Lower leg skin (tissue), 4 donors: Measurements from ENCODE around the gene SPON2. TPM values are rescaled to one million over a fixed set of nuclear protein-coding genes. Genes with fewer than 3 reads are reported as not detected.

Experiments used
- DNase-seq, 2 donors: peaks; one replicate each; pipeline ENCODE4 v3.0.0-alpha.2; 2019; ENCODE audit warnings: low spot score in 2 of 2
- H3K4me3 ChIP-seq: fragments of 200-600 bp; sonication (generic); 2 replicates; pipeline ENCODE4 v1.5.1; 2017; ENCODE audit warnings: mild to moderate bottlenecking, low read depth; ENCODE audit not compliant: poor library complexity, severe bottlenecking
- POLR2A ChIP-seq, 2 donors: fragments of 450-650 bp; IDR thresholded peaks; one replicate each; pipeline ENCODE4 v1.6.1; 2016 to 2017; ENCODE audit warnings: antibody characterized with exemption in 2 of 2, mild to moderate bottlenecking in 1 of 2, moderate library complexity in 1 of 2
- WGBS, 2 donors: methylation state at CpG; one replicate each; pipeline ENCODE4 v1.1.5; 2018; 5-methylcytosine and 5-hydroxymethylcytosine counted together
- intact Hi-C: fragments of 100-400 bp; cut with DNase I; formaldehyde crosslinking; loops from one replicate; pipeline ENCODE4 v1.15.0; 2023; ENCODE audit warnings: low total_unique reads
- total RNA-seq, 4 donors: library from RNA; depleted of rRNA; stranded (reverse); fragments of >200 nt; gene quantifications; one replicate each; pipeline ENCODE4 v1.1.0, GENCODE V29; 2016
- TF ChIP-seq, protein P1 (sequence below), 3 donors: fragments of 450-650 bp; IDR thresholded peaks; one replicate each; pipeline ENCODE4 v1.5.1; 2016; ENCODE audit warnings: antibody characterized with exemption in 3 of 3, mild to moderate bottlenecking in 3 of 3, moderate library complexity in 2 of 3

The SPON2 gene
- total RNA-seq, 4 donors from 2014 or later, result 19.1 to 39.8 (median 32.8) TPM

DNA sequence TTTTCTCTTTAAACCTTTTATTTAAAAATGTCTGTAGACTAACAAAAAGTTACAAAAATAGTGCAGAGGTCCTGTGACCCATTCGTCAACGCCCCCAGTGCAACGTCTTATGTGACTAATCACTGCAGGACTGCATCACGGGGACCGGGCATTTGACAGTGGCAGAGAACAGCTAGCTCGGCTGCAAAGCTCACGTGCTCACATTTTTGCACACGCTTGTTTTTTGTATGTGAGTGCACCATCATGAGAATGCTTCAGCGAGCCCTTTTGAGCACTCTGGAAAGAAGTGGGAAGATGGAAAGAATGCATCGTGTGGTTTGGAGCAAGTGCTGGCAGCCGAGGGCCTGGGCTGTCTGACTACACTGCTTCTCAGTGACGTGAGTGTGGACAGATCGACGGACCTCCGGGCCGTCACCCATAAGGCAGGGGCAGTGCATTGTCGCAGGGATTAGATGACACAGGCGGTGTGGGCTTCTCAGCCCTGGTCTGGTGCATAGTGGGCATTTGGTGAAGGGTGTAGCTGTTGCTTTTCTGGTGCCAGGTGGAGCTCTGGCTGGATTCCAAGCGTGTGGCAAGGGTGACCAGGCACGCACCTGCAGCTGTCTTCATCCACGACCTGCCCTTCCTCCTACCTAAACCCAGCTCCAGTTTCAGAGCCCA lies 17.7 kb downstream of the SPON2 start:
- H3K4me3 ChIP-seq, result no peak overlapping the region
- intact Hi-C loops, result no loop called here
- 53 to 66% methylated on average over 21 of the region's 21 CpGs for WGBS, 2 donors
- TF ChIP-seq, protein P1, sequence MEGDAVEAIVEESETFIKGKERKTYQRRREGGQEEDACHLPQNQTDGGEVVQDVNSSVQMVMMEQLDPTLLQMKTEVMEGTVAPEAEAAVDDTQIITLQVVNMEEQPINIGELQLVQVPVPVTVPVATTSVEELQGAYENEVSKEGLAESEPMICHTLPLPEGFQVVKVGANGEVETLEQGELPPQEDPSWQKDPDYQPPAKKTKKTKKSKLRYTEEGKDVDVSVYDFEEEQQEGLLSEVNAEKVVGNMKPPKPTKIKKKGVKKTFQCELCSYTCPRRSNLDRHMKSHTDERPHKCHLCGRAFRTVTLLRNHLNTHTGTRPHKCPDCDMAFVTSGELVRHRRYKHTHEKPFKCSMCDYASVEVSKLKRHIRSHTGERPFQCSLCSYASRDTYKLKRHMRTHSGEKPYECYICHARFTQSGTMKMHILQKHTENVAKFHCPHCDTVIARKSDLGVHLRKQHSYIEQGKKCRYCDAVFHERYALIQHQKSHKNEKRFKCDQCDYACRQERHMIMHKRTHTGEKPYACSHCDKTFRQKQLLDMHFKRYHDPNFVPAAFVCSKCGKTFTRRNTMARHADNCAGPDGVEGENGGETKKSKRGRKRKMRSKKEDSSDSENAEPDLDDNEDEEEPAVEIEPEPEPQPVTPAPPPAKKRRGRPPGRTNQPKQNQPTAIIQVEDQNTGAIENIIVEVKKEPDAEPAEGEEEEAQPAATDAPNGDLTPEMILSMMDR (IDR thresholded peaks at IDR 0.05), result no peak
- no peak for TF ChIP-seq POLR2A (IDR thresholded peaks at IDR 0.05)
- DNase-seq, result peak in 1 of 2 donors; percentile 89

DNA sequence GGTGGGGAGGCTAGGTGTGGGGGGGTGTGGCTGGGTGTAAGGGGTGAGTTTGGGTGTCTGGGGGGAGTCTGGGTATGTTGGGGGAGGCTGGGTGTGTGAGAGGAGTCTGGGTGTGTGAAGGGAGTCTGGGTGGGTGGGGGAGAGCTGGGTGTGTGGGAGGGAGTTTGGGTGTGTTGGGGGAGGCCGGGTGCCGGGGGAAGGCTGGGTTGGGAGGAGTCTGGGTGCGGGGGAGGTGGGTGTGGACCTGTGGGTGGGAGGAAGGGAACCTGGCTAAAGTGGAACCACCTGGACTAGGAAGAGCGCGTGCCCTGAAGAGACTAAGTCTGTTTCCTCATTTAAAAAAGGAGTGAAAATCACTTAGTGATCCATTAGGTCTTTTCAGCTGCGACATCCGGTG lies 18.3 kb downstream of the SPON2 start:
- peak in 1 of 2 donors; percentile 81 for DNase-seq
- TF ChIP-seq, protein P1 (IDR thresholded peaks at IDR 0.05), result no peak
- TF ChIP-seq POLR2A (IDR thresholded peaks at IDR 0.05), result no peak
- WGBS, 2 donors, result 54 to 57% methylated on average over 7 of the region's 7 CpGs
- intact Hi-C loops, result no loop called here
- no peak overlapping the region for H3K4me3 ChIP-seq

DNA sequence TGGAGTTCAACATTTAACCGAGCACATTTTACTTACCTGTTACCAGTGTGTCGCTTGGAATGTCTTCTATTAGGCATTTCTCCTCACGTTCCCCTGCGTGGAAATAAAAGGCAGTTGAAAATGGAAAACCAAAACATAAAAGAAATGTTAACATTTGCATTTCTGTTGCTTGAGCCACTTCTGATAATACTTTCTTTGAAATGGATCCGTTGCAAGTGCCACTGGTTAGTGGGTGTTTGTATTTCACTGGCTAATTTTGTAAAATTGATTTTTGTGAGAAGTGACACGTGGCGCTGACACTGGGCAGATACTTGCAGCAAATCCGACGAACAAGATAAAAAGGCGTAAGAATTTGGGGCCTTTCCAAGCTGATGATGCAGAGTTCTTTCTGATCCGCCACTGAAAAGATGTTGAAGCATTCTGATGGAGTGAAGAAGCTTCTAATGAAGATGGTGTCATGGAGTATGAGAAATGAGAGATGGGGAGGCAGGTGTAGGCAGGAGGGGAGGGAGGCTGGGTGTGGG lies 18.8 kb downstream of the SPON2 start:
- intact Hi-C loops, result no loop called here
- 84 to 86% methylated on average over 11 of the region's 11 CpGs for WGBS, 2 donors
- TF ChIP-seq, protein P1 (IDR thresholded peaks at IDR 0.05), result no peak
- no peak for TF ChIP-seq POLR2A (IDR thresholded peaks at IDR 0.05)
- DNase-seq, result peak in 1 of 2 donors; percentile 48
- H3K4me3 ChIP-seq, result no peak overlapping the region

DNA sequence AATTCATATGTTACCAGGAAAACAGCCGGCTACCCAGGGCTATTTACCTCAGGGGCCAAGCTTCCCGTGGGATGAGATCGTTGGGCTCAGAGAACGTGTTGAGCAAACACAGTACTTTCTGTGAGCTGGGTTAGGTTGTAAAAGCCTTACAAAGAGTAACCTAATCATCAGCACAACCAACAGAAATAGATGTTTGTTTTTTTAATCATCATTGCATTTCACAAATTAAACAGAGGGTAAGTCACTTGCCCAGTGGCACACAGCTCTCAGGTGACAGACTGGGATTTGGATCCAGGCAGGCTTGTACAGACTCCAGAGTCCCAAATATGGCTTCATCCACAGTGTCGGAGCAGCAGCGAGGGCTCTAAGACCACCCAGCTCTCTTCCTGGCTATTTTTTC lies 20.1 kb downstream of the SPON2 start:
- intact Hi-C loops, result no loop called here
- peak in 1 of 2 donors; percentile 39 for DNase-seq
- TF ChIP-seq, protein P1 (IDR thresholded peaks at IDR 0.05), result no peak
- TF ChIP-seq POLR2A (IDR thresholded peaks at IDR 0.05), result no peak
- no peak overlapping the region for H3K4me3 ChIP-seq
- WGBS, 2 donors, result 72 to 83% methylated on average over 6 of the region's 6 CpGs

DNA sequence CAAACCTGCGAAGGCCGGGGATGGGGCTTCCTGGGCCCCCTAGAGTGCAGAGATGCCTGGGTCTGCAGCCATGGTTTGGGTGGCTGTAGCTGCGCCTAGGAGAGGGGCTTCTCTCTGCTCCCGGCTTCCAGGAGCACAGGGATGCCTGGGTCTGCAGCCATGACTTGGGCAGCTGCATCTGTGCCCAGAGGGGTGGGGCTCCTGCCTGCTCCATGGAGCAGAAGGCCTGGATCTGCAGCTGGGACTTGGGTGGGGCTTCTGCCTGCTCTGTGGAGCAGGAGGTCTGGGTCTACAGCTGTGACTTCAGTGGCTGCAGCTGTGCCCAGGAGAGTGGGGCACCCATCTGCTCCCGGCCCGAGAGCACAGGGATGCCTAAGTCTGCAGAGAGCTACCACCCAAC lies 20.8 kb downstream of the SPON2 start:
- TF ChIP-seq POLR2A (IDR thresholded peaks at IDR 0.05), result no peak
- TF ChIP-seq, protein P1 (IDR thresholded peaks at IDR 0.05), result no peak

More for the DNA sequence above, 20.8 kb downstream of the SPON2 start:
- DNase-seq, result peak in 1 of 2 donors; percentile 72
- intact Hi-C loops, result no loop called here
- H3K4me3 ChIP-seq, result no peak overlapping the region
- 100% methylated on average over 1 of the region's 6 CpGs for WGBS, 2 donors
